ENCODE data around the gene NPS. TPM values are rescaled to one million over a fixed set of nuclear protein-coding genes. Genes with fewer than 3 reads are reported as not detected.

NPS gene
- total RNA-seq, 1 donor from 2014 or later, result not detected

GRCh38 chr10:127535802-127536515 lies 13.2 kb upstream of the NPS start:
- no peaks in the 10 kb centered on the region for H3K9me3 Mint-ChIP-seq
- no peaks in the 10 kb centered on the region for H3K27me3 Mint-ChIP-seq
- no peak overlapping the region for H3K27ac Mint-ChIP-seq
- intact Hi-C loops (cut with micrococcal nuclease), result no loop called here
- no peaks in the 10 kb centered on the region for H3K4me1 Mint-ChIP-seq
- DNase-seq, result no peak
- H3K4me3 Mint-ChIP-seq, result no peak overlapping the region
- no peaks in the 10 kb centered on the region for H3K36me3 Mint-ChIP-seq (ENCODE audit: low read depth)

DNA sequence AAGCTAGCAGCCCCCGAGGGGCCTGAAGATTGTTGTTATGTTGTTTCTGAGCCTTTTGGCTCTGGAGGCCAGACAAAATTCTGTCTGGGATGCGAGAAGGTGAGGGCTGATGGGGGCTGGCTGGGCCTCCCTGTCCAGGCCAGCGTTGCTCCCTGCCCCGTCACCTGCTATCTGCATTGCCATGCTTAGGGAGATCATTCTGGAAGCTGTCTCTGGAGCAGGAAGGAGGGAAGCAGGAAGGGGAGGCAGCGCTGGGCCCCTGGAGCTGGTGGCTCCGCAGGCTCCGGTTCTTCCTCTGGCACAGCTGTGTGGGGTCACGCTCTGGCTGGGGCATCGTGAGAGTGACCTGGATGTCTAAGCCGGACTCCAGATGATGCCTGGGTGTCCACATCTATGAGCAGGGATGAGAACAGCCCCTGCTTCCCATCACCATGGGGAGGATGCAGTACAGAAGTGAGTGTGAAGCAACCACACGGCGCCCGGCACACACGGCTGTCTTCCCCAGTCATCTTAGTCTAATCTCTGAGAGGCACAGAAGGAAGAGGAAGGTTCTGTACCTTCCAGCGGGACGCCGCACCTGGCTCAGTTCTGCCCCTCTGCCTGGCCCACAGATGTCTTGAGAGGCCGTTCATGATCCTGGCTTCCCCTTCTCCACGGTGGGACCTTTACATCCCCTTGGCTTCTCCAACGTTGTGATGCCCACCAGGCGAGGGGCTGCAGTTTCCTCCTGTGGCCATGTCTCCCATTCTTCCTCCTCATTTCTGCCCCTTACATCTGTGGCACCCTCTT lies 11.9 kb upstream of the NPS start:
- Mint-ChIP-seq H3K9me3 (no peaks in the 10 kb centered on the region), H3K27ac (no peak overlapping the region), H3K27me3 (no peaks in the 10 kb centered on the region), H3K4me1 (no peaks in the 10 kb centered on the region), H3K4me3 (no peak overlapping the region), H3K36me3 (ENCODE audit: low read depth) (no peaks in the 10 kb centered on the region)
- intact Hi-C loops (cut with micrococcal nuclease), result no loop called here
- no peak for DNase-seq

- H3K9me3 Mint-ChIP-seq, result no peaks in the 10 kb centered on the region
- H3K4me1 Mint-ChIP-seq, result no peaks in the 10 kb centered on the region
- no peak overlapping the region for H3K27ac Mint-ChIP-seq
- DNase-seq, result no peak
- intact Hi-C loops (cut with micrococcal nuclease), result no loop called here
- H3K36me3 Mint-ChIP-seq (ENCODE audit: low read depth), result no peaks in the 10 kb centered on the region
- H3K27me3 Mint-ChIP-seq, result no peaks in the 10 kb centered on the region
- H3K4me3 Mint-ChIP-seq, result no peak overlapping the region
These were observed 11.2 kb upstream of the NPS start for GRCh38 chr10:127537924-127538323.

- Mint-ChIP-seq H3K36me3 (ENCODE audit: low read depth) (no peaks in the 10 kb centered on the region), H3K9me3 (no peaks in the 10 kb centered on the region), H3K4me1 (no peaks in the 10 kb centered on the region), H3K27me3 (no peaks in the 10 kb centered on the region), H3K4me3 (no peak overlapping the region), H3K27ac (no peak overlapping the region)
- intact Hi-C loops (cut with micrococcal nuclease), result no loop called here
- no peak for DNase-seq
These were observed 1.1 kb upstream of the NPS start for GRCh38 chr10:127548022-127548421.

GRCh38 chr10:127550861-127551260 lies 1.8 kb downstream of the NPS start:
- Mint-ChIP-seq H3K27ac (no peak overlapping the region), H3K4me1 (no peaks in the 10 kb centered on the region), H3K27me3 (no peaks in the 10 kb centered on the region), H3K4me3 (no peak overlapping the region), H3K36me3 (ENCODE audit: low read depth) (no peaks in the 10 kb centered on the region), H3K9me3 (no peaks in the 10 kb centered on the region)
- DNase-seq, result no peak
- intact Hi-C loops (cut with micrococcal nuclease), result no loop called here

DNA sequence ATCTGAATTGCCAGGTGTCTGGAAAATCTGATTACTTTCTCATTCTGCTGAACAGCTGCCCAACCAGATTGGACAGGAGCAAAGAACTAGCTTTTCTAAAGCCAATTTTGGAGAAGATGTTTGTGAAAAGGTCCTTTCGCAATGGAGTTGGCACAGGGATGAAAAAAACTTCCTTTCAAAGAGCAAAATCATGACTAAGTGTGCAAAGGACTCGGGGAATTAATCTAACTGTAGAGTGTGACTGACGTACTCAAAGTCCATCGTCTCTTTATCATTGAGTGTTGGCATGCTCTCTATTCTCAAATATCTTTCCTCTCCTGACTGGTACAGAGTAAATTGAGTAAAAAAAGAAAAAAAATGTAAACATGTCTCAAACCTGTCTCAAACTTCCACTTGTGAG lies 3.3 kb downstream of the NPS start:
- H3K36me3 Mint-ChIP-seq (ENCODE audit: low read depth), result no peaks in the 10 kb centered on the region
- no peak overlapping the region for H3K27ac Mint-ChIP-seq
- no peaks in the 10 kb centered on the region for H3K9me3 Mint-ChIP-seq
- H3K4me1 Mint-ChIP-seq, result no peaks in the 10 kb centered on the region
- H3K4me3 Mint-ChIP-seq, result no peak overlapping the region
- no peak for DNase-seq
- no peaks in the 10 kb centered on the region for H3K27me3 Mint-ChIP-seq
- intact Hi-C loops (cut with micrococcal nuclease), result no loop called here

- H3K27ac Mint-ChIP-seq, result no peak overlapping the region
- H3K4me1 Mint-ChIP-seq, result no peaks in the 10 kb centered on the region
- H3K4me3 Mint-ChIP-seq, result no peak overlapping the region
- no peaks in the 10 kb centered on the region for H3K27me3 Mint-ChIP-seq
- no peaks in the 10 kb centered on the region for H3K9me3 Mint-ChIP-seq
- intact Hi-C loops (cut with micrococcal nuclease), result no loop called here
- DNase-seq, result no peak
- H3K36me3 Mint-ChIP-seq (ENCODE audit: low read depth), result no peaks in the 10 kb centered on the region
These were observed 4.3 kb downstream of the NPS start for GRCh38 chr10:127553417-127553816.

- Mint-ChIP-seq H3K27me3 (no peaks in the 10 kb centered on the region), H3K27ac (no peak overlapping the region), H3K4me1 (no peaks in the 10 kb centered on the region), H3K36me3 (ENCODE audit: low read depth) (no peaks in the 10 kb centered on the region), H3K9me3 (no peaks in the 10 kb centered on the region), H3K4me3 (no peak overlapping the region)
- intact Hi-C loops (cut with micrococcal nuclease), result no loop called here
- no peak for DNase-seq
These were observed 7.8 kb downstream of the NPS start for GRCh38 chr10:127556916-127557315.

GRCh38 chr10:127561647-127562046 lies 12.5 kb downstream of the NPS start:
- Mint-ChIP-seq H3K9me3 (no peaks in the 10 kb centered on the region), H3K4me1 (no peaks in the 10 kb centered on the region), H3K27me3 (no peaks in the 10 kb centered on the region), H3K27ac (no peak overlapping the region), H3K4me3 (no peak overlapping the region), H3K36me3 (ENCODE audit: low read depth) (no peaks in the 10 kb centered on the region)
- intact Hi-C loops (cut with micrococcal nuclease), result loop anchor here (10.0 kb wide), 1 partner anchor 293 kb away; no protein-coding TSS in a partner anchor
- no peak for DNase-seq

DNA sequence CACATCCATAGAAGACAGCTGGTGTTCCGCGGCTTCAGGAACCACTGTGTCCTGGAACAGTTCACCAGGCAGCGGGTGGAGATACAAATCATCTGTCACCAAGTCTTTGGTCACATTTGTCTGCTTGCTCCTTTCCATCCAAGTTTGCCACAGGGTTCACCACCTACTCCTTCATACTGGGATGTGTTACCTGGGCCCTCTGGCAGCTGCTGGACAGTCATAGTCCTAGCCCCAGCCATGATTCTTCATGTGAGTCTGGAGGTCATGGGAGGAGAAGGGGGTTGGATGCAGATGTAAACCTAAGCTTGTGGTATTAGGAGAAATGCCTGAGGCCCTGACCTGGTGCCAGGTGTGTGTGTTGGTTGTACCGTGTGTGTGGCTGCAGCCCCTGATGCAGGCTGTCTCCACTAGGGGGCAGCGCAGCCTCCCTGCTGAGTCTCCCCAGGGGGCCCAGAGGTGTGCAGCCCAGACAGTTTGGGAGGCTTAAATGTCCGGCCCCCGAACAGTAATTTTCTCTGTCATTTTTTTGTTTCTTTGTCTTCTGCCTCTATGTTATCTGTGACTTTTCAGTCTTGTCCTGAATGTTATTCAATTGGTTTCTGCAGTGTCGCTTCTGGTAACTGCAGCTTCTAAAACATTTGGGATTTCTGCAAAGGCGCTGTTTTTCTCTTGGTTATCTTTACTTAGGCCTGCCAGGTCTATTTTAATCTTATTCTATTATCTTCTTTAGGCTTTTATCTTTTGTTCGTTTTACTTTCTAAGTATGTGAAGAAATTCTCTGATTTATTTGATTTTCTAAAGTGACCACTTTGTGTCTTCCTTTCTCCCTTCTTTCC lies 14.8 kb downstream of the NPS start:
- H3K4me1 Mint-ChIP-seq, result no peaks in the 10 kb centered on the region
- intact Hi-C loops (cut with micrococcal nuclease), result loop anchor here (10.0 kb wide), 1 partner anchor 291 kb away; no protein-coding TSS in a partner anchor
- no peak overlapping the region for H3K4me3 Mint-ChIP-seq
- H3K27me3 Mint-ChIP-seq, result no peaks in the 10 kb centered on the region
- no peak overlapping the region for H3K27ac Mint-ChIP-seq
- H3K36me3 Mint-ChIP-seq (ENCODE audit: low read depth), result no peaks in the 10 kb centered on the region
- H3K9me3 Mint-ChIP-seq, result no peaks in the 10 kb centered on the region
- peak; percentile 74 for DNase-seq

DNA sequence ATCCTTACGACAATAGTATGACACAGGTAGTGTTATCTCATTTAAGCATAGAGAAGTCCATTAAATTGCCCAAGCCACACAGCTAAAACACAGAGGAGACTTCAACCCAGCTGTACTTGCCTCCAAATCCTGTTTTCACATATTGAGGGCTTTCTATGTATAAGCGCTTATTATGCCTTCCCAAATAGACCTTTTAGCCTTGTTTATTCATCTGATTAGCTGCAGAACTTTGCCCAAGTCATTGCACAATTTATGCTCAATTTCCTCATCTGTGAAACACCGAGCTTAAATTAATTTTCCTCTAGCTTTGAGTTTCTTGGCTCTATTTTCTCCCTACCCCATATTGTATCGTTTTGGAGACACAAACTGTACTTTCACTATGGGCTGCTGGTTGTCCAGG lies 15.5 kb downstream of the NPS start:
- Mint-ChIP-seq H3K4me1 (no peaks in the 10 kb centered on the region), H3K9me3 (no peaks in the 10 kb centered on the region), H3K36me3 (ENCODE audit: low read depth) (no peaks in the 10 kb centered on the region), H3K4me3 (no peak overlapping the region), H3K27me3 (no peaks in the 10 kb centered on the region), H3K27ac (no peak overlapping the region)
- no peak for DNase-seq
- intact Hi-C loops (cut with micrococcal nuclease), result loop anchor here (10.0 kb wide), 1 partner anchor 290 kb away; no protein-coding TSS in a partner anchor

DNA sequence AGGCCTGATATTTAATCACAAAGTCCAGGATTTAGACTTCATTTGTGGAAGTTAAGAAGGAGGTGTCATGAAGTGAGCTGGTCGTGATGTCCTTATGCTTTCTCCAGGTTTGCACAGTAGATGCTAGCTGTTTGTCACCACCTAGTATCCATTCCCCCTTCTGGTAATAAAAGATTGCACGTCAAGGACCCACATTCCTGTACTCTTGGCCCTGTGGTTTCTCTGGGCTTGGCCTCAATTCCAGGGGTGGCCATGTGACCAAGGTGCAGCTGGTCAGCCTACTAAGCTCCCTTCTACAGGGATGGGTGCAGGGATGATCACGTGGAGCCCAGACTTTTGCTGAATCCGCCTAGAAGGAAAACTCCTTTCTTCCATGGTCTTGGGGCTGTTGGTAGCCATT lies 16.5 kb downstream of the NPS start:
- intact Hi-C loops (cut with micrococcal nuclease), result loop anchor here (10.0 kb wide), 1 partner anchor 289 kb away; no protein-coding TSS in a partner anchor
- no peak overlapping the region for H3K4me3 Mint-ChIP-seq
- no peaks in the 10 kb centered on the region for H3K27me3 Mint-ChIP-seq
- H3K9me3 Mint-ChIP-seq, result no peaks in the 10 kb centered on the region
- H3K27ac Mint-ChIP-seq, result no peak overlapping the region
- no peak for DNase-seq
- no peaks in the 10 kb centered on the region for H3K36me3 Mint-ChIP-seq (ENCODE audit: low read depth)
- H3K4me1 Mint-ChIP-seq, result no peaks in the 10 kb centered on the region

DNA sequence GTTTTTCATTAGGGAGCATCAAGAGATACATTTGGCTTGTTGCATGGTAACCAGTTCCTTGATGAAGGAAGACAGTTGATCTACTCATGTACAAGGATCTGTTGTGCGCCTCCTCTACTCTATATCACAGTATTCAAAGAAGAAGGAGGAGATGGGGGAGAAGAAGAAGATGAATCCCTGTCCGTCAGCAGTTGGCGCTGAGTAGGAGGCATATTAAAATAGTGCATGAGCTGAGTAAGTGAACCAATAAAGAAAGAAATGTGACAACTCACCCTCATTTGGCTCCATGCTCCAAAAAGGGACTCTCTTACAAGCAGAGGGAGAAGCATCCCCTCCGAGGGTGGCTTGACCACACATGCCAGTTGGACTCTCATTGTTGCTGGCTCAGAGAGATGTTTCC lies 20.1 kb downstream of the NPS start:
- Mint-ChIP-seq H3K36me3 (ENCODE audit: low read depth) (no peaks in the 10 kb centered on the region), H3K4me3 (no peak overlapping the region), H3K4me1 (no peaks in the 10 kb centered on the region), H3K9me3 (no peaks in the 10 kb centered on the region), H3K27ac (no peak overlapping the region), H3K27me3 (no peaks in the 10 kb centered on the region)
- no peak for DNase-seq
- intact Hi-C loops (cut with micrococcal nuclease), result loop anchor here (10.0 kb wide), 1 partner anchor 286 kb away; no protein-coding TSS in a partner anchor

DNA sequence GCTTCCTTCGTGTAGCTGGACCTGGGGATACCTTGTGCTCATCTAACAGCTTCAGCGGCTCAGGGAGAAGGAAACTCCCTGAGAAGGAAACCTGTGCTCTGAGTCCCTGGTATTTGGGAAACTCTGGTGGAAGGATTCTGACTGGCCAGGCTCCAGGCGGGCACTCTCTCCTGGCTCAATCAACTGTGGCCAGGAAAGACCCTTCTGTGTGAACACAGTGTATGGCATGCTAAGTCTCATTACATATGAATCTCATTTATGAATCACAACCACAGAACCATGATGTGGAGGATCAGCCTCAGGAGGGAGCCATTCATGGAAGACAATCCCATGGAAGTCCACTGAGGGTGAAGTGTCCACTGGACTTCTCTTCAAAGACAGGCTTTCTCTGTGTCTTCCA lies 20.9 kb downstream of the NPS start:
- no peak for DNase-seq
- no peaks in the 10 kb centered on the region for H3K9me3 Mint-ChIP-seq
- intact Hi-C loops (cut with micrococcal nuclease), result loop anchor here (10.0 kb wide), 1 partner anchor 65 kb away; no protein-coding TSS in a partner anchor
- H3K27ac Mint-ChIP-seq, result no peak overlapping the region
- no peaks in the 10 kb centered on the region for H3K27me3 Mint-ChIP-seq
- H3K4me1 Mint-ChIP-seq, result no peaks in the 10 kb centered on the region
- no peaks in the 10 kb centered on the region for H3K36me3 Mint-ChIP-seq (ENCODE audit: low read depth)
- no peak overlapping the region for H3K4me3 Mint-ChIP-seq
